ENCODE data around the gene SLC18A2. TPM values are rescaled to one million over a fixed set of nuclear protein-coding genes. Genes with fewer than 3 reads are reported as not detected.

Gene SLC18A2
- total and polyA plus RNA-seq, 9 of the 15 experiments (the other 6 are each of a cell fraction or from before 2014, with no cell fraction given): 0.03 to 5.4 (median 0.40) TPM

DNA sequence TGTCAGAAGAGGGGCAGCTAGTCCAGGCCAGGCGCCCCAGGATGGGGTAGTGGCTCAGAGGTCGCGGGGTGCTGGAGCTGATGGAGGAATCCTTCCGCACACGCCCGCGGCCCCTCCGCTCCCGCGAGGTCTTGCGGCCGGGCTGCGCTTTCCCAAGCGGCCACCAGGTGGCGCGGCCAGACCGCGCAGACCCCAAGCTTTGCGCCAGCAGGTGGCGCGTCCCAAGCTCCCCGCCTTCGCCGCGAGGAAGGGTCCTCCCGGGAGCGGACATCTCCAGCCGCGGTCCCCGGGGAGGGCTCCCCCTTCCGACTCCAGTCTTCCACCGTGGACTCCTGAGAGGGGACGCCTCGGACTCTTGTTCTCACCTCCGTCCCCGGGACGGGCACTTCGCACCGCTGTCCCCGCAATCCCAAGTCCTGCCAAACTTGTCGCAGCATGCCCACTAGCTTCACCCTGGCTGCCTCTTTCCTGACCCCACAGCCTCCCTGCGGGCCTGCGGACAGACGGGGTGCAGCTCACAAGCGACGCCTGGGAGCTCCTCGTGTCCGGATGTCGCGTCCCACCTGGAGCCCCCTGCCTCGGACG lies 24.2 kb upstream of the SLC18A2 start (continued):
- TF ChIP-seq, protein P1, sequence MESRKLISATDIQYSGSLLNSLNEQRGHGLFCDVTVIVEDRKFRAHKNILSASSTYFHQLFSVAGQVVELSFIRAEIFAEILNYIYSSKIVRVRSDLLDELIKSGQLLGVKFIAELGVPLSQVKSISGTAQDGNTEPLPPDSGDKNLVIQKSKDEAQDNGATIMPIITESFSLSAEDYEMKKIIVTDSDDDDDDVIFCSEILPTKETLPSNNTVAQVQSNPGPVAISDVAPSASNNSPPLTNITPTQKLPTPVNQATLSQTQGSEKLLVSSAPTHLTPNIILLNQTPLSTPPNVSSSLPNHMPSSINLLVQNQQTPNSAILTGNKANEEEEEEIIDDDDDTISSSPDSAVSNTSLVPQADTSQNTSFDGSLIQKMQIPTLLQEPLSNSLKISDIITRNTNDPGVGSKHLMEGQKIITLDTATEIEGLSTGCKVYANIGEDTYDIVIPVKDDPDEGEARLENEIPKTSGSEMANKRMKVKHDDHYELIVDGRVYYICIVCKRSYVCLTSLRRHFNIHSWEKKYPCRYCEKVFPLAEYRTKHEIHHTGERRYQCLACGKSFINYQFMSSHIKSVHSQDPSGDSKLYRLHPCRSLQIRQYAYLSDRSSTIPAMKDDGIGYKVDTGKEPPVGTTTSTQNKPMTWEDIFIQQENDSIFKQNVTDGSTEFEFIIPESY (CRISPR knock-in tag; IDR thresholded peaks at IDR 0.05): peak; percentile 48; the same call in 1 of the 2 replicates
- TF ChIP-seq CREM (IDR thresholded peaks at IDR 0.05; ENCODE audit: low read depth) (peak; percentile 38), RBM25 (IDR thresholded peaks at IDR 0.05; ENCODE audit: low read depth, low read length, severe bottlenecking) (peak; percentile 17), SMC3 (conservative IDR thresholded peaks at IDR 0.05; ENCODE audit: insufficient read depth, low read depth, low read length) (peak; percentile 96), CXXC5 (CRISPR knock-in tag; IDR thresholded peaks at IDR 0.05) (peak; percentile 45), ETS1 (conservative IDR thresholded peaks at IDR 0.05; ENCODE audit: control insufficient read depth, low read depth, low read length) (0 out of 2 replicates have a peak, but pooled peaks have one; percentile 19), POLR2AphosphoS5 (IDR thresholded peaks at IDR 0.05; ENCODE audit: control insufficient read depth, insufficient read depth, low read depth, low read length) (no peak), YY1 (IDR thresholded peaks at IDR 0.05; ENCODE audit: borderline replicate concordance in 1 of 3, control insufficient read depth in 1 of 3, extremely low read depth in 1 of 3, insufficient read depth in 3 of 3, insufficient read length in 1 of 3, insufficient replicate concordance in 2 of 3, low read depth in 1 of 3, low read length in 2 of 3) (peak in 1 of 3 experiments; percentile 67), XRCC5 (IDR thresholded peaks at IDR 0.05; ENCODE audit: low read depth, low read length) (0 out of 2 replicates have a peak, but pooled peaks have one; percentile 25)
- TF ChIP-seq, protein P2, sequence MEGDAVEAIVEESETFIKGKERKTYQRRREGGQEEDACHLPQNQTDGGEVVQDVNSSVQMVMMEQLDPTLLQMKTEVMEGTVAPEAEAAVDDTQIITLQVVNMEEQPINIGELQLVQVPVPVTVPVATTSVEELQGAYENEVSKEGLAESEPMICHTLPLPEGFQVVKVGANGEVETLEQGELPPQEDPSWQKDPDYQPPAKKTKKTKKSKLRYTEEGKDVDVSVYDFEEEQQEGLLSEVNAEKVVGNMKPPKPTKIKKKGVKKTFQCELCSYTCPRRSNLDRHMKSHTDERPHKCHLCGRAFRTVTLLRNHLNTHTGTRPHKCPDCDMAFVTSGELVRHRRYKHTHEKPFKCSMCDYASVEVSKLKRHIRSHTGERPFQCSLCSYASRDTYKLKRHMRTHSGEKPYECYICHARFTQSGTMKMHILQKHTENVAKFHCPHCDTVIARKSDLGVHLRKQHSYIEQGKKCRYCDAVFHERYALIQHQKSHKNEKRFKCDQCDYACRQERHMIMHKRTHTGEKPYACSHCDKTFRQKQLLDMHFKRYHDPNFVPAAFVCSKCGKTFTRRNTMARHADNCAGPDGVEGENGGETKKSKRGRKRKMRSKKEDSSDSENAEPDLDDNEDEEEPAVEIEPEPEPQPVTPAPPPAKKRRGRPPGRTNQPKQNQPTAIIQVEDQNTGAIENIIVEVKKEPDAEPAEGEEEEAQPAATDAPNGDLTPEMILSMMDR (IDR thresholded peaks at IDR 0.05 in 2 of 3, conservative IDR thresholded peaks at IDR 0.05 in 1 of 3; ENCODE audit: insufficient read depth in 2 of 3, low read depth in 1 of 3, low read length in 3 of 3): peak; percentile 94 to 100 (median 100)
